OCI-LY3 (cell line): ENCODE results near the gene FTO.
"Not testable (repeated sequence)": the region's sequence is repeated elsewhere in the genome, so short reads cannot be mapped to it uniquely, and the experiment has no call there.

ENCODE experiments used
- H2AFZ ChIP-seq: fragments of 200-600, 300-600 bp; shearing (Covaris generic); 2 replicates; pipeline ENCODE4 v1.6.0; 2014; ENCODE audit warnings: antibody characterized with exemption, low read depth, low read length
- H3K27ac ChIP-seq: fragments of 200-600, 300-600 bp; sonication (generic); 2 replicates; pipeline ENCODE4 v1.5.1; 2014; ENCODE audit warnings: mild to moderate bottlenecking, low read length, moderate library complexity, mixed read lengths
- H3K27me3 ChIP-seq: fragments of 200-600, 300-600 bp; sonication (generic); 2 replicates; pipeline ENCODE4 v1.6.1; 2014; ENCODE audit warnings: low read depth, low read length, mixed read lengths
- H3K36me3 ChIP-seq: fragments of 200-600, 300-600 bp; sonication (generic); replicated peaks from 2 replicates; pipeline ENCODE3; 2014; ENCODE audit warnings: low read depth, low read length, mixed read lengths
- H3K4me1 ChIP-seq: fragments of 300-600, 200-600 bp; sonication (generic); 2 replicates; pipeline ENCODE4 v1.6.1; 2014; ENCODE audit warnings: low read length, mixed read lengths
- H3K4me2 ChIP-seq: fragments of 200-600, 300-600 bp; sonication (generic); 2 replicates; pipeline ENCODE4 v1.6.1; 2014; ENCODE audit warnings: low read length, mixed read lengths
- H3K4me3 ChIP-seq: fragments of 300-600, 200-600 bp; sonication (generic); 2 replicates; pipeline ENCODE4 v1.5.1; 2014; ENCODE audit warnings: antibody characterized with exemption, mild to moderate bottlenecking, low read length, moderate library complexity
- H3K79me2 ChIP-seq: fragments of 300-600, 200-600 bp; shearing (Covaris generic); 2 replicates; pipeline ENCODE4 v1.6.1; 2014; ENCODE audit warnings: mild to moderate bottlenecking, low read length, mixed read lengths
- H3K9ac ChIP-seq: fragments of 300-600, 200-600 bp; shearing (Covaris generic); 2 replicates; pipeline ENCODE4 v1.6.0; 2014; ENCODE audit warnings: mild to moderate bottlenecking, low read length, moderate library complexity
- H3K9me3 ChIP-seq: fragments of 200-600, 300-600 bp; shearing (Covaris generic); 2 replicates; pipeline ENCODE4 v1.6.1; 2014; ENCODE audit warnings: low read length, mixed read lengths; ENCODE audit not compliant: insufficient read depth
- H4K20me1 ChIP-seq: fragments of 200-600, 300-600 bp; sonication (generic); 2 replicates; pipeline ENCODE4 v1.6.1; 2016; ENCODE audit warnings: low read length, mixed read lengths; ENCODE audit not compliant: insufficient read depth
- CTCF ChIP-seq: fragments of 200-600, 300-600 bp; sonication (generic); IDR thresholded peaks from 2 replicates; pipeline ENCODE4 v1.5.1; 2014; ENCODE audit warnings: antibody characterized with exemption, low read length, low read depth
- EZH2phosphoT487 ChIP-seq: fragments of 200-600 bp; shearing (Covaris generic); IDR thresholded peaks from 2 replicates; pipeline ENCODE4 v1.6.1; 2018; ENCODE audit warnings: antibody characterized with exemption, mixed run types, low read depth

FTO gene

GRCh38 chr16:53844804-53845203 is 140.8 kb downstream of the FTO start:
- Histone ChIP-seq H3K4me1 (0 out of 2 replicates have a peak, but pooled peaks cover 7% of the 10 kb centered on the region), H3K79me2 (no peaks in the 10 kb centered on the region), H3K27me3 (no peaks in the 10 kb centered on the region), H3K36me3 (no peaks in the 10 kb centered on the region), H3K9ac (no peak overlapping the region), H2AFZ (no peak overlapping the region), H4K20me1 (no peaks in the 10 kb centered on the region), H3K9me3 (no peaks in the 10 kb centered on the region), H3K27ac (no peak overlapping the region), H3K4me3 (no peak overlapping the region), H3K4me2 (no peak overlapping the region)
- TF ChIP-seq EZH2phosphoT487: no peak
- no peak for TF ChIP-seq CTCF

GRCh38 chr16:53846549-53846948 is 142.6 kb downstream of the FTO start:
- H3K4me1 ChIP-seq: not testable (repeated sequence)

GRCh38 chr16:53846971-53847370 is 143.0 kb downstream of the FTO start:
- TF ChIP-seq CTCF: no peak
- no peak for TF ChIP-seq EZH2phosphoT487
- Histone ChIP-seq H3K79me2 (no peaks in the 10 kb centered on the region), H3K4me1 (no peaks in the 10 kb centered on the region), H2AFZ (no peak overlapping the region), H3K9ac (no peak overlapping the region), H3K36me3 (no peaks in the 10 kb centered on the region), H3K27ac (no peak overlapping the region), H3K27me3 (no peaks in the 10 kb centered on the region), H3K4me2 (no peak overlapping the region), H4K20me1 (no peaks in the 10 kb centered on the region), H3K4me3 (no peak overlapping the region), H3K9me3 (no peaks in the 10 kb centered on the region)

More at GRCh38 chr16:53846549-53846948, 142.6 kb downstream of the FTO start:
- H3K9me3 ChIP-seq, H3K4me2 ChIP-seq, H3K27ac ChIP-seq, H3K9ac ChIP-seq, H3K4me3 ChIP-seq, H2AFZ ChIP-seq, H3K36me3 ChIP-seq, H4K20me1 ChIP-seq, H3K27me3 ChIP-seq, H3K79me2 ChIP-seq: not testable (repeated sequence)

- Histone ChIP-seq H3K4me1 (no peaks in the 10 kb centered on the region), H3K9me3 (no peaks in the 10 kb centered on the region), H3K36me3 (no peaks in the 10 kb centered on the region), H3K4me3 (no peak overlapping the region), H3K27ac (no peak overlapping the region), H3K4me2 (no peak overlapping the region), H3K9ac (no peak overlapping the region), H2AFZ (no peak overlapping the region), H3K79me2 (no peaks in the 10 kb centered on the region), H4K20me1 (no peaks in the 10 kb centered on the region), H3K27me3 (no peaks in the 10 kb centered on the region)
- TF ChIP-seq EZH2phosphoT487: no peak
- TF ChIP-seq CTCF: no peak
These were observed 144.5 kb downstream of the FTO start for GRCh38 chr16:53848277-53848942.
